GM19035 (cell line): Measurements from ENCODE around the gene LTBP2.

ENCODE experiments used
- ATAC-seq: cut with Tn5 transposase; IDR thresholded peaks from one replicate; pipeline ENCODE4 v1.9.1; 2021; ENCODE audit not compliant: unreplicated experiment

Gene LTBP2

GRCh38 chr14:74573421-74574089 lies 38.5 kb downstream of the LTBP2 start:
- ATAC-seq = no peak

GRCh38 chr14:74572726-74573301 lies 39.2 kb downstream of the LTBP2 start:
- no peak for ATAC-seq

- no peak for ATAC-seq
Measured at GRCh38 chr14:74571901-74572725, 39.9 kb downstream of the LTBP2 start.

GRCh38 chr14:74571441-74571841 lies 40.6 kb downstream of the LTBP2 start:
- no peak for ATAC-seq

GRCh38 chr14:74570696-74571095 lies 41.3 kb downstream of the LTBP2 start:
- no peak for ATAC-seq

GRCh38 chr14:74569806-74570591 lies 42.0 kb downstream of the LTBP2 start:
- ATAC-seq = no peak

GRCh38 chr14:74569387-74569786 lies 42.6 kb downstream of the LTBP2 start:
- ATAC-seq = no peak

- ATAC-seq = no peak
Measured at GRCh38 chr14:74568911-74569310, 43.1 kb downstream of the LTBP2 start.

GRCh38 chr14:74568380-74568649 lies 43.7 kb downstream of the LTBP2 start:
- no peak for ATAC-seq

- ATAC-seq = no peak
Measured at GRCh38 chr14:74567646-74568379, 44.2 kb downstream of the LTBP2 start.

- no peak for ATAC-seq
Measured at GRCh38 chr14:74567219-74567618, 44.8 kb downstream of the LTBP2 start.

- no peak for ATAC-seq
Measured at GRCh38 chr14:74566174-74567141, 45.6 kb downstream of the LTBP2 start.

GRCh38 chr14:74563586-74564159 lies 48.4 kb downstream of the LTBP2 start:
- no peak for ATAC-seq

GRCh38 chr14:74563233-74563585 lies 48.8 kb downstream of the LTBP2 start:
- ATAC-seq = no peak

- ATAC-seq = no peak
Measured at GRCh38 chr14:74562515-74563232, 49.4 kb downstream of the LTBP2 start.

- no peak for ATAC-seq
Measured at GRCh38 chr14:74558655-74559054, 53.4 kb downstream of the LTBP2 start.

GRCh38 chr14:74557691-74558090 lies 54.3 kb downstream of the LTBP2 start:
- ATAC-seq = no peak

GRCh38 chr14:74555476-74556050 lies 56.5 kb downstream of the LTBP2 start:
- no peak for ATAC-seq
